ENCODE measurements around the gene PRKAG2.
"Not testable (repeated sequence)": the region's sequence is repeated elsewhere in the genome, so short reads cannot be mapped to it uniquely, and the experiment has no call there.

Gene PRKAG2

GRCh38 chr7:151849008-151849878, 27.7 kb downstream of the PRKAG2 start:
- no peak for DNase-seq

GRCh38 chr7:151847681-151848081, 29.2 kb downstream of the PRKAG2 start:
- DNase-seq, result no peak

- no peak for DNase-seq
Observed at GRCh38 chr7:151847136-151847535, 29.8 kb downstream of the PRKAG2 start.

GRCh38 chr7:151845412-151846205, 31.3 kb downstream of the PRKAG2 start:
- no peak for DNase-seq

- DNase-seq, result no peak
Observed at GRCh38 chr7:151844825-151845200, 32.1 kb downstream of the PRKAG2 start.

- no peak for DNase-seq
Observed at GRCh38 chr7:151844071-151844824, 32.7 kb downstream of the PRKAG2 start.

- DNase-seq, result no peak
Observed at GRCh38 chr7:151843181-151843580, 33.7 kb downstream of the PRKAG2 start.

- not testable (repeated sequence) for DNase-seq
Observed at GRCh38 chr7:151841395-151842051, 35.4 kb downstream of the PRKAG2 start.

- no peak for DNase-seq
Observed at GRCh38 chr7:151840088-151840910, 36.6 kb downstream of the PRKAG2 start.

- no peak for DNase-seq
Observed at GRCh38 chr7:151839451-151839921, 37.4 kb downstream of the PRKAG2 start.

- DNase-seq, result no peak
Observed at GRCh38 chr7:151838861-151839381, 38.0 kb downstream of the PRKAG2 start.

- no peak for DNase-seq
Observed at GRCh38 chr7:151838072-151838471, 38.8 kb downstream of the PRKAG2 start.

- DNase-seq, result no peak
Observed at GRCh38 chr7:151837285-151838042, 39.5 kb downstream of the PRKAG2 start.

GRCh38 chr7:151836927-151837205, 40.0 kb downstream of the PRKAG2 start:
- DNase-seq, result no peak

GRCh38 chr7:151836191-151836926, 40.6 kb downstream of the PRKAG2 start:
- DNase-seq, result no peak

- DNase-seq, result no peak
Observed at GRCh38 chr7:151835636-151836035, 41.3 kb downstream of the PRKAG2 start.

- DNase-seq, result no peak
Observed at GRCh38 chr7:151834271-151835035, 42.5 kb downstream of the PRKAG2 start.

- DNase-seq, result no peak
Observed at GRCh38 chr7:151833691-151834090, 43.2 kb downstream of the PRKAG2 start.

GRCh38 chr7:151833213-151833651, 43.7 kb downstream of the PRKAG2 start:
- no peak for DNase-seq

Measured in NCI-H1436 (cell line).